Mucosa of descending colon (tissue), 3 donors: ENCODE data around the gene SH3PXD2A. TPM values are rescaled to one million over a fixed set of nuclear protein-coding genes. Genes with fewer than 3 reads are reported as not detected.
A peak's percentile ranks its signal among the peaks of the same experiment; 100 is the strongest.

ENCODE experiments used
- ATAC-seq: fragments of 200-7000 bp; cut with Tn5 transposase; one replicate; pipeline ENCODE4 v1.9.1; 2020; ENCODE audit warnings: mild to moderate bottlenecking, moderate library complexity
- DNase-seq, 3 donors: peaks; one replicate each; pipeline ENCODE4 v3.0.0-alpha.2; 2020
- H3K36me3 ChIP-seq: fragments of 200-600 bp; one replicate; pipeline ENCODE4 v1.8.0; 2021; ENCODE audit warnings: low read depth, mild to moderate bottlenecking
- H3K4me1 ChIP-seq: fragments of 200-600 bp; one replicate; pipeline ENCODE4 v1.8.0; 2021; ENCODE audit warnings: low read depth, mild to moderate bottlenecking
- H3K4me3 ChIP-seq: fragments of 200-600 bp; one replicate; pipeline ENCODE4 v1.8.0; 2021; ENCODE audit warnings: mild to moderate bottlenecking
- H3K9me3 ChIP-seq: fragments of 200-600 bp; one replicate; pipeline ENCODE4 v1.8.0; 2021; ENCODE audit warnings: mild to moderate bottlenecking
- CTCF ChIP-seq: fragments of 200-600 bp; IDR thresholded peaks from one replicate; pipeline ENCODE4 v1.8.0; 2022; ENCODE audit warnings: antibody characterized with exemption, mild to moderate bottlenecking
- intact Hi-C, 2 donors: fragments of 100-400 bp; cut with DNase I in 1 of 2; cut with micrococcal nuclease in 1 of 2; formaldehyde crosslinking; loops; one replicate each; pipeline versions ENCODE4 v1.11.0 to v1.11.1; 2022; cut with DNase I, micrococcal nuclease
- total RNA-seq, 3 donors: library from RNA; stranded (reverse); fragmentation: NEBNext Ultra II Directional in 2 of 3; extraction: Animal tissue kit (Norgen Biotek cat#: 25700) in 2 of 3; gene quantifications; one replicate each; pipeline versions ENCODE4 v1.2.1 to v1.2.4, GENCODE V29; 2021 to 2023
- donor health status: DM: no; HTN: no; CAD: no; lungs with moderate emphysema.
- donor health status: DM: no; HTN: no; CAD: no.
- donor health status: DM: no; HTN: yes; CAD: no.

SH3PXD2A gene
- total RNA-seq, 3 donors from 2014 or later, result 46.1 to 91.4 (median 60.6) TPM

- DNase-seq (no peak), ATAC-seq (no peak)
- intact Hi-C loops, result loop anchor here in 1 of 2 donors (10.0 kb wide), 1 partner anchor 50 kb away; no protein-coding TSS in a partner anchor
- Histone ChIP-seq H3K9me3 (no peaks in the 10 kb centered on the region), H3K4me3 (no peak overlapping the region), H3K4me1 (peaks cover 2% of the 10 kb centered on the region), H3K36me3 (peaks cover 3% of the 10 kb centered on the region)
- no peak for TF ChIP-seq CTCF
Observed at GRCh38 chr10:103614306-103615158, 240.8 kb downstream of the SH3PXD2A start.

- DNase-seq (no peak), ATAC-seq (no peak)
- no peaks in the 10 kb centered on the region for H3K4me1 ChIP-seq
- intact Hi-C loops, result loop anchor here in 1 of 2 donors (10.0 kb wide), 1 partner anchor 51 kb away; no protein-coding TSS in a partner anchor
- no peak for TF ChIP-seq CTCF
- peaks cover 3% of the 10 kb centered on the region for H3K36me3 ChIP-seq
- no peaks in the 10 kb centered on the region for H3K9me3 ChIP-seq
- no peak overlapping the region for H3K4me3 ChIP-seq
Observed at GRCh38 chr10:103613616-103614015, 241.8 kb downstream of the SH3PXD2A start.

DNA sequence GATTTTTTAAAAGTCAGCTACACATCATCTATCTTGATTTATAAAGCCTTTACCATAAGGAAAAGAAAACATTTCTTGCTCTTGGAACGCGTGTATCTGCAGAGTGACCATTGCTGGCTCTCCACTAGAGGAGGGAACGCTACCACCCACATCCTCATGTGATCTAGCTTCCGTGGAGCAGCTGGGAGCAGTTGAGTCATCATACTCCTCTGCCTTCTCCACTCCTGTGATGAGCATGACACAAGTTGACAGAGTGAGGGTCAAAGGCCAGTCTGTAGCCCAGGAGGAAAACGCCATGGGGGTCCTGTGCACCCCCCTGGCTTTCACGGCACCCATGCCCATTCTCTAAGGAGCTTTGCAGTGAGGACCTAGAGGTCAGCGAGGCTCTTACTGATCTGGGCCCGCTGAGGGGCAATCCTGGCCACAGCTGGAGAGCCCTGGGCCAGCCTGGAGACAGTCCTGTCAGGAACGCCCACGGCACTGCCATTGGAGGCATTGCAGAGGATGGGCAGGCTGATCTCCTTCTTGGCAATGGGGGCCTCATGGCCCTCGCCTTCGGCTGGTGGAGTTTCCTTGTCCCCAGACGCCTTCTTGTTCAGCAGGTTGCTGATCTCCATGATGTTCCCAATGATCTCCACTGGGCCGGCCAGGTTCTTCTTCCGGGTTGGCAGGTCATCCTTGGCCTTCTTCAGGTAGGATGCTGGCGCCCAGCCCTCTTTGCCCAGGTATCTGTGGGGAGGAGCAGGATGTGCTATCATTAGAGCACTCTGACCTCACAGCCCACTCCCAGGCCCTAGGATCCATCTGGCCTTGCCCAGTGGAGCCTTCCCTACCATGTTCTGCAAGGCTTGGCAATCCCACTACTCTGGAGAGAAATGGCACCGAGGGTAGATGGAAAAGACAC lies 242.7 kb downstream of the SH3PXD2A start:
- no peaks in the 10 kb centered on the region for H3K9me3 ChIP-seq
- peaks cover 3% of the 10 kb centered on the region for H3K36me3 ChIP-seq
- TF ChIP-seq CTCF, result no peak
- H3K4me3 ChIP-seq, result no peak overlapping the region
- DNase-seq, result no peak
- no peaks in the 10 kb centered on the region for H3K4me1 ChIP-seq
- intact Hi-C loops, result loop anchor here in 1 of 2 donors (10.0 kb wide), 1 partner anchor 52 kb away; no protein-coding TSS in a partner anchor
- peak; percentile 25 for ATAC-seq

DNA sequence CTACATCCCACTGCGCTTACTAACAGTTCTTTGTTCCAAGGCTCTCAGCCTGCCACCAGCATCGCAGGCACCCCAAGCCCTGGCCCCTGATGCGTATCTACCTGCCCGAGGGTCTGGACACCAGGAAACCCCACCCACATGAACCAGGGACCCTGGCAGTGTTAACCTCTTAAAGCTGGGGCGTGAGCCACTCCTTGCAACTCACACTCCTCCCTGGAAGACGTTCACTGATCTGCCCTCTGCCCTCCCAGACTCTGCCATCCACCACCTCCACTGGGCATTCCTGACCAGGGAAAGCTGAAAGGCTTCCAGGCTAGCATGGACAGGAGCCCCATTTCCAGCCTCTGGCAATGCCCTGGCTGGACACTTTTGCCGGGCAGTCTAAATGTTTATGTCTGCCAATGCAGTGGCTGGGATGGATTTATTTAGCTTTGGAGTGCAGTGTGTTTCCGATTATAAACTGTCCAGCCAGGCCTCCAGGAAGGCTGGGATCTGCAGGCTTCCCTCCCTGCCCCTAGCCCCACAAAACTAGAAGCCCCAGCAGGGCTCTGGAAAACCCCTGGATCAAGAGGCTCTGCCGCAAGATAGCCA lies 244.4 kb downstream of the SH3PXD2A start:
- H3K36me3 ChIP-seq, result peaks cover 3% of the 10 kb centered on the region
- intact Hi-C loops, result loop anchor here in 1 of 2 donors (10.0 kb wide), 1 partner anchor 54 kb away; no protein-coding TSS in a partner anchor

More for the DNA sequence above, 244.4 kb downstream of the SH3PXD2A start:
- no peaks in the 10 kb centered on the region for H3K4me1 ChIP-seq
- ATAC-seq (no peak), DNase-seq (no peak)
- TF ChIP-seq CTCF, result no peak
- no peaks in the 10 kb centered on the region for H3K9me3 ChIP-seq
- no peak overlapping the region for H3K4me3 ChIP-seq
